OCI-LY7 (cell line): ENCODE results near the gene CTNNA2.

Experiments used
- CTCF ChIP-seq: fragments of 200-600 bp; sonication (generic); conservative IDR thresholded peaks from 2 replicates; pipeline ENCODE4 v1.5.1; 2014; ENCODE audit warnings: mild to moderate bottlenecking, antibody characterized with exemption, low read length, moderate library complexity, mixed read lengths
- EZH2phosphoT487 ChIP-seq: fragments of 200-600 bp; sonication (generic); IDR thresholded peaks from 2 replicates; pipeline ENCODE4 v1.6.1; 2018; ENCODE audit warnings: low read depth, borderline replicate concordance, mild to moderate bottlenecking, mixed run types, antibody characterized with exemption, low read length, moderate library complexity, mixed read lengths

GRCh38 chr2:80469428-80469827 is 956.6 kb downstream of the CTNNA2 start:
- TF ChIP-seq CTCF = no peak
- TF ChIP-seq EZH2phosphoT487 = no peak
